Jurkat, Clone E6-1 (cell line): ENCODE measurements around the gene SHISA8.
A peak's percentile ranks its signal among the peaks of the same experiment; 100 is the strongest.

ENCODE experiments used
- DNase-seq: peaks from one replicate; pipeline ENCODE4 v3.0.0-alpha.2; 2011; ENCODE audit warnings: low read depth, low spot score
- H3K4me3 ChIP-seq: 2 replicates; pipeline ENCODE4 v1.5.1; 2011; ENCODE audit warnings: mild to moderate bottlenecking, low read length, control low read depth, moderate library complexity

SHISA8 gene

GRCh38 chr22:41935015-41935351 lies 20.1 kb upstream of the SHISA8 start:
- no peak for DNase-seq
- H3K4me3 ChIP-seq, result no peak overlapping the region

GRCh38 chr22:41934284-41935014 lies 19.6 kb upstream of the SHISA8 start:
- no peak for DNase-seq
- H3K4me3 ChIP-seq, result no peak overlapping the region

- peak; percentile 76 for DNase-seq
- no peak overlapping the region for H3K4me3 ChIP-seq
These were observed 18.7 kb upstream of the SHISA8 start for GRCh38 chr22:41933411-41934177.

- DNase-seq, result no peak
- no peak overlapping the region for H3K4me3 ChIP-seq
These were observed 17.5 kb upstream of the SHISA8 start for GRCh38 chr22:41932353-41932752.

GRCh38 chr22:41931701-41932269 lies 16.9 kb upstream of the SHISA8 start:
- DNase-seq, result no peak
- H3K4me3 ChIP-seq, result no peak overlapping the region

- DNase-seq, result no peak
- no peak overlapping the region for H3K4me3 ChIP-seq
These were observed 14.5 kb upstream of the SHISA8 start for GRCh38 chr22:41929418-41929810.

- H3K4me3 ChIP-seq, result no peak overlapping the region
- DNase-seq, result no peak
These were observed 13.9 kb upstream of the SHISA8 start for GRCh38 chr22:41928593-41929417.

- H3K4me3 ChIP-seq, result no peak overlapping the region
- no peak for DNase-seq
These were observed 12.9 kb upstream of the SHISA8 start for GRCh38 chr22:41927813-41928212.

- DNase-seq, result no peak
- peak overlapping the region; percentile 3; the same call in 1 of the 2 replicates for H3K4me3 ChIP-seq
These were observed 11.0 kb upstream of the SHISA8 start for GRCh38 chr22:41925783-41926460.

- no peak for DNase-seq
- no peak overlapping the region for H3K4me3 ChIP-seq
These were observed 8.9 kb upstream of the SHISA8 start for GRCh38 chr22:41923595-41924276.

GRCh38 chr22:41922940-41923594 lies 8.2 kb upstream of the SHISA8 start:
- DNase-seq, result no peak
- H3K4me3 ChIP-seq, result no peak overlapping the region

GRCh38 chr22:41922328-41922727 lies 7.5 kb upstream of the SHISA8 start:
- no peak for DNase-seq
- H3K4me3 ChIP-seq, result no peak overlapping the region

- no peak overlapping the region for H3K4me3 ChIP-seq
These were observed 5.5 kb upstream of the SHISA8 start for GRCh38 chr22:41920271-41920976.

GRCh38 chr22:41919357-41920224 lies 4.7 kb upstream of the SHISA8 start:
- no peak overlapping the region for H3K4me3 ChIP-seq

More at GRCh38 chr22:41920271-41920976, 5.5 kb upstream of the SHISA8 start:
- no peak for DNase-seq

GRCh38 chr22:41917903-41918791 lies 3.3 kb upstream of the SHISA8 start:
- H3K4me3 ChIP-seq, result no peak overlapping the region
- no peak for DNase-seq

More at GRCh38 chr22:41919357-41920224, 4.7 kb upstream of the SHISA8 start:
- DNase-seq, result no peak
